Body of pancreas (tissue), 4 donors: ENCODE data around the gene CAP1.

ENCODE experiments used
- POLR2A ChIP-seq, 3 donors: fragments of 450-650 bp; IDR thresholded peaks; one replicate each; pipeline ENCODE4 v1.6.1; 2016; ENCODE audit warnings: antibody characterized with exemption in 3 of 3, mild to moderate bottlenecking in 2 of 3
- TF ChIP-seq, protein P1 (sequence below), 7 experiments: fragments of 450-650 bp in 4 of 7; fragments of 200-600 bp in 3 of 7; sonication (generic) in 3 of 7; IDR thresholded peaks; one replicate each; pipeline ENCODE4 v1.5.1; 2016 to 2019; ENCODE audit warnings: antibody characterized with exemption in 7 of 7

DNA sequence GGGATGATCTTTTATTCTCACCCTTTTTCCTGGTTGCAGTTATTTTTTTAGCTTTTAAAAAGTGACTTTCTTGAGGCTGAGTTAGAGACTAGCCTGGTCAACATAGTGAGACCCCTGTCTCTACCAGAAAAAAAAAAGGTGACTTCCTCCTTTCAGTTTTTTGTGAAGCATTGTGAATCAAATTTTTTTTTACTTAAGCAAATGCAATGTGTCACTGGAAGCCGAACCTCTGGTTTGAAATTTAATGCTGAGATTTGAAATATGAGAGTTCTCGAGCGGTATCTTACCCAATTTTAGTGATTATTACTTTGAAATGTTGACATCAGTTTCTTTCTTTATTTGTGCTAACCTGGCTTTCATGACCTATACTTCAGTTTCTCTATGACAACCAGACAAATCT is 3.6 kb downstream of the CAP1 start:
- TF ChIP-seq, protein P1, sequence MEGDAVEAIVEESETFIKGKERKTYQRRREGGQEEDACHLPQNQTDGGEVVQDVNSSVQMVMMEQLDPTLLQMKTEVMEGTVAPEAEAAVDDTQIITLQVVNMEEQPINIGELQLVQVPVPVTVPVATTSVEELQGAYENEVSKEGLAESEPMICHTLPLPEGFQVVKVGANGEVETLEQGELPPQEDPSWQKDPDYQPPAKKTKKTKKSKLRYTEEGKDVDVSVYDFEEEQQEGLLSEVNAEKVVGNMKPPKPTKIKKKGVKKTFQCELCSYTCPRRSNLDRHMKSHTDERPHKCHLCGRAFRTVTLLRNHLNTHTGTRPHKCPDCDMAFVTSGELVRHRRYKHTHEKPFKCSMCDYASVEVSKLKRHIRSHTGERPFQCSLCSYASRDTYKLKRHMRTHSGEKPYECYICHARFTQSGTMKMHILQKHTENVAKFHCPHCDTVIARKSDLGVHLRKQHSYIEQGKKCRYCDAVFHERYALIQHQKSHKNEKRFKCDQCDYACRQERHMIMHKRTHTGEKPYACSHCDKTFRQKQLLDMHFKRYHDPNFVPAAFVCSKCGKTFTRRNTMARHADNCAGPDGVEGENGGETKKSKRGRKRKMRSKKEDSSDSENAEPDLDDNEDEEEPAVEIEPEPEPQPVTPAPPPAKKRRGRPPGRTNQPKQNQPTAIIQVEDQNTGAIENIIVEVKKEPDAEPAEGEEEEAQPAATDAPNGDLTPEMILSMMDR (IDR thresholded peaks at IDR 0.05): no peak
- no peak for TF ChIP-seq POLR2A (IDR thresholded peaks at IDR 0.05)
